GM18511 (cell line): Measurements from ENCODE around the gene CFAP300.

Experiments
- ATAC-seq: cut with Tn5 transposase; IDR thresholded peaks from one replicate; pipeline ENCODE4 v1.9.1; 2021; ENCODE audit warnings: mild to moderate bottlenecking, moderate library complexity; ENCODE audit not compliant: unreplicated experiment

Gene CFAP300

DNA sequence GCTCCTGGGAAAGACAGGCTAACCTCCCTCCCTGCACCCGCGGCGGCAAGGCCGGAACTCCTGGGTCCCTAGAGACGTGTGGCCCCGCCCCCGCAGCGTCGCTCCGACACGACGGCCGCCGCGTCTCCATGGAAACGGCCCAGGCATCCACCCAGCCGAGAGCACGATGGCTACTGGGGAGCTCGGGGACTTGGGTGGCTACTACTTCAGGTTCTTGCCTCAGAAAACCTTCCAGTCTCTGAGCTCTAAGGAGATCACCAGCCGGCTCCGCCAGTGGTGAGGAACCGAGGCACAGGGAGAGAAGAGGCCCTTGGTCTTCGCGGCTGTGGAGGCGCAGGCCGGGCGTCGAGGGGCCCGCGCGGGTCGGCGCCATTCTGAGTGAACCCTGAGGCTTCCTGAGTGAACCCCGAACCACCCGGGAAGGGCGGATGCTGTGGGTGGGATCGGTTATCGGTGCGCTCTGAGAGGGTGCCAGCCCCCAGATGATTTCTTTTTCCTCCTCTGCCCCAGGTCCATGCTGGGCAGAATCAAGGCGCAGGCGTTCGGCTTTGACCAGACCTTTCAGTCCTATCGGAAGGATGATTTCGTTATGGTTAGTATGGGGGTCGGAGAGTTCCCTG, at the start of gene CFAP300:
CFAP300 (plus strand) TSS at position 133 of the 620 bp plus-strand sequence; CDS start at position 167, 34 bp downstream.
- no peak for ATAC-seq

DNA sequence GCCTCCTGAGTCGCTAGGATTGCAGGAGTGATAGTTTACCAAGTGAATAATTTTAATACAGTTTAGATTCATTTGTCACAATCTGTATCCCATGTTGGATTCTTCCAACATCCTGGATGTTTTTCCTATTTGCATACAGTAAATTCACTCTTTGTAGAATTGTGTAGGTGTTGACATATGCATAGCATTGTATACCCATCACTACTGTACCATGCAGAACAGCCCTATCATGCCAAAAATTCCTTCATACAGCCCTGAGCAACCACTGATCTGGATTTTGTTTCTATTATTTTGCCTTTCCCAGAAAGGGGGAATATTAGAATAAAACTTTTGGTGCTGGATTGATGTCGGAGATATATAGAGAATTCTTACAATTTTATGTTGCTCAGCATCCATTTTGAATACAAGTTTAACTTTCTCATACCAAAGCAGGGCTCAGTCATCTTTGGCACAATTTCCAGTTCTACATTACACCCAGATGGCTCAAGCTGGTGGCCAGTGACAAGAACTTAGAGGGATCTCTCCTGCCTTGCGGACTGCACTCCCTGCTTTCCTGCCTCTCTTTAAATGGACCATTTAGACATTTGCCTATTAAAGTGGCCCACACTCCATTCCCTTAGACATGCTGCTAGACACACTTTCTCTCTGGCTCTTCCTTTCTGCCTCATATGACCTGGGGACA, 45.4 kb upstream of the CFAP300 start:
- ATAC-seq, result no peak

DNA sequence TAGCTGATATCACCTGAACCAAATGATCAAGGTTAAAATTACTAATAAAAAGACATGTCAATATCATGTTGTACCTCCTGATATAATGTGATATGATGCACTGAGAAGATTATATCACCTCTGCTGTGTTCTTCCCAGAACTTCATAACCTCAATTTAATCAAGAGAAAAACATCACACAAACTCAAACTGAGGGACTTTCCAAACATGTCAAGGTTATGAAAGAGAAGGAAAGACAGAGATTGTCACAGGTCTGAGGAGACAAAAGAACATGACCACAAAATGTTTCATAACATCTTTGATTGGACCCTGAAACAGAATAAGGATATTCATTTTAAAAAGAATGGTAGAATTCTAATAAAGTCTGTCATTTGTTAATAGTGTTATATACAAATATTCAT, 43.0 kb upstream of the CFAP300 start:
- ATAC-seq, result no peak

DNA sequence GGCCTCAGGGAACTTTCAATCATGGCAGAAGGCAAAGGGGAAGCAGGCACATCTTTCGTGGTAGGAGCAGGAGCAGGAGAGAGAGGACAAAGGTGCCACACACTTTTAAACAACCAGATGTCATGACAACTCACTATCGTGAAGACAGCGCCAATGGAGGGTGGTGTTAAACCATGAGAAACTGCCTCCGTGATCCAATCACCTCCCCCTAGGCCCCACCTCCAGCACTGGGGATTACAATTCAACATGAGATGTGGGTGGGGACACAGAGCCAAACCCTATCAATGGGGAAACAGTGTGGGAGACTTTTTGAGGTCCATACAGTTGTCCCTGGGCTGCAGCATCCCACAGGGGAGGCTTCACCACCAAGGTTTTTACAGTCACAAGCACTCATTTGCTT, 41.9 kb upstream of the CFAP300 start:
- ATAC-seq, result no peak

DNA sequence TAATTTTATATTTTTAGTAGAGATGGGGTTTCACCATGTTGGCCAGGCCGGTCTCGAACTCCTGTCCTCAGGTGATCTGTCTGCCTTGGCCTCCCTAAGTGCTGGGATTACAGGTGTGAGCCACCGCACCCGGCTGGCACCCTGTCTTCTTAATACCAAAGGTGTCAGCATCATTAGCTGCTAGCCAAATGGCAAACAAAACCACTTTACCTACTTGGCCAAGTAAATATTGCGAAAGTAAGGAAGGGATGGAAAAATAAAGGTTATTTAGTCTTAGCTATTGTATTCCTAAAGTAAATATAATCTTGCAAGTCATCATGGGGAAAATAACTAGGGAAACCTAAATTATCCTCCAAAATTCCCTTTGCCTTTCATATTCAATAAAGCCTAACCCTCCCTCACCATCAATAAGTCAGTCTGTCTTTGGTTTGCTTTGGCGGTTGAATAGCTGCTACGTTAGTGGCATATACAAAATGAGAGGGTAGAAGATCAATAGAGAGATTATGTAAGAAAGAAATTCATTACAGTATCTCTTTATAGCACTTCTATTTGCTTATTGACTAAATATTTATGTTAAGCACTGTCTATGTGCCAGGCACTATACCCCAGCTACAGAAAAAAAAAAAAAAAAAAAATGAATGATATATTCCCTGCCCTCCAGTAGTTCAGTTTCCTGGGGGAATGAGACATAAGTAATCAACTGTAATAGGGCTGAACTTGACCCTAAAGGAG, 40.2 kb upstream of the CFAP300 start:
- no peak for ATAC-seq

DNA sequence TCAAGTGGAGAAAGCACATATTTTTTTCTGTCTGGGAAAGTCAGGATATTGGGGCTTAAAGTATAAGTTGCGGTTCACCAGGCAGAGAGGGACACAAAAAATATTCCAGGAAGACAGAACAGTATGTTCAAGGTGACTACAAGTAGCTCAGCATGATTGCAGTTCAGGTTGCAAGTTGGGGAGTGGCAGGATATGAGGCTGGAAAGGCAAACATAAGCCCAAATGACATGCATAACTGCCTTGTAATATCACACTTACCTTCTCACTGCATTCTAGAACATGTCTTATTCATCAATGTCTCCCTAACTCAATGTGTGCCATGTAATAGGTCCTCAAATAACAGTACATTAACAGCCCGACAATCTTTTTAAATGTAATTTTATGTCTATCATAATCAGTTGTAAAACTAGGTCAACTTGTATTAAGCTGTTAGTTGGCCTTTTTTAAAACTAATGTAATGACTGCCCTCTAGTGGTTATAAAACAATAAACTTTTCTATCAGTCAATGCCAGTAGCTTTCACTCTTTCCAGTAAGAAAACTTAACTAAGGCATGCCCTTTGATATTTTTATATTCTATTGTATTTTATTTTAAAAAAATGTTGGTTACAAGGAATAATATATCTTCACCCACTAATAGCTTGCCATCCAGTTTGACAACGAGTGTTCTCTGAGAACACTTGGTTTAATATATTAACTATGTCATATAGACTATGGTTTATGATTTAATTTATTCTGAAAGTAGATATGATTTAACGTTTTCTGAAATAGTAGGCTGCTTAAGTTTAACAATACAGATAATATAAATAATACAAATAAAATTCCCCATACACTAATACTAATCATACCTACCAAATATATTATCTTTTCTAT, 39.4 kb upstream of the CFAP300 start:
- ATAC-seq, result peak; percentile 88

DNA sequence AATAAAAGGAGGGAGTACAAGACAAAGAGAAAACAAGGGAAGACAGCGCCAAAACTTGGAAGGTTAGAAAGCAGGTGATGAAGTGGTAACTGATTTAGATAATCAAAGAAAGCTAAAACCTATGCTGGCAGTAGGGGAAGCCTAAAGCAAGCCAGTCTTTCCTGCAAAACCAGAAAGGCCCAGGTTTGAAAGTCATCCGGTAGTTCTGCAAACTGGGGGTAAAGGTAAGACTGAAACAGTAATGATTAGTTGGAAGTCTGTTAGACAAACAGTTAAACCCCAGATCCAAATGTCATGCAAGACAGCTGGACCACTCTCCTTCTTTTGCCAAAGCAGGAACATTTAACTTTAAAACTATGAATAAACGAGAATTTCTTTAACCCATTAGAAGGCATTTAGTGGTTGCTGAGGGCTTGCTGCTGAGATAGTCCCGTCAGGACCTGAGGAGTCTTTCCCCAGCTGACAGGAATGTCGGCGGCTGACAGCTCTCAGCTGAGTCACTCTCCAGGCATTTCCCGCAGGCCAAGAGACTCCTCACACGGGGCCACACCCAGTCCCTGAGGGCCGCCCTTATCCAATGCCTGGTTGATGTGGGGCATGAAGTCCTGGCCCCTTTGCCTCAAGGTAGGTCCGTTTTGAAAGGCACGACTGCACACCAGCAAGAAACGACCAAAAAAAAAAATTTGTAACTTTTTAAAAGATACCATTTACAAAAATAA, 36.3 kb upstream of the CFAP300 start:
- ATAC-seq, result no peak

DNA sequence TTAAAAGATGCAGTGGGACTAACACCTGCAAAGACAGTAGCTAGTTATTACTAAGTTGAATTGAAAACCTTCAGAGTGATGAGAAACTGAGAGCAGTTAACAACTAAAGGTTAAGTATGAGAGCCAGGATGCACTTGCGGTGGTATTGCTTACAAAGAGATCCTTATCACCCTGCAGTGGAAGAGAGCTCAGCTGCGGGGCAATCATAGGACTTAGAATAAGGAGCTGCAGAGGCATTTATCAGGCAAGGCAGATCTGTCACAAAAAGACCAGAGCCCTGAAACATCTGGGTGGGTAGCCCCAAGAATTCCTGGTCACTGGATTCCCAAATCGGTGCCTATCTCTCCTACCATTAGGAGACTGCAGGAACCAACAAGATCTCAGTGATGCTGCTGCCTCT, 34.3 kb upstream of the CFAP300 start:
- ATAC-seq, result no peak

DNA sequence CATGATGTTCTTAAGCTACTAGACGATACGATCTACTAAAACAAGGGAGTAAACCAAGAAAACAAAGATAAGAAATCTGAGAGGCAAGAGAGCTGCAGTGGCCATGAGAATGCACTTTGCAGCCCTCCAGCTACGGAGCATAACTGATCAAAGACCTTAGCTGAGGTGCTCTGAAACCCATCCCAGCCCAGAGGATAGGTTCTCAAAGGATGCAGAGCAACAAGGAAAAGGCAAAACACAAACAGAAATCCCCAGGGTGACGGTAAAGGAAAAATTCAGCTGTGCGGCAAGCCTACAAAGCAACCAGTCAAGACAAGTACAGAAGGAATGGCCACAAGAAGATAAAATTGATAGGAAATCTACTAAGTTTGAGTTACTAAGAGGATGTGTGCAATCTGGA, 32.5 kb upstream of the CFAP300 start:
- ATAC-seq, result no peak

DNA sequence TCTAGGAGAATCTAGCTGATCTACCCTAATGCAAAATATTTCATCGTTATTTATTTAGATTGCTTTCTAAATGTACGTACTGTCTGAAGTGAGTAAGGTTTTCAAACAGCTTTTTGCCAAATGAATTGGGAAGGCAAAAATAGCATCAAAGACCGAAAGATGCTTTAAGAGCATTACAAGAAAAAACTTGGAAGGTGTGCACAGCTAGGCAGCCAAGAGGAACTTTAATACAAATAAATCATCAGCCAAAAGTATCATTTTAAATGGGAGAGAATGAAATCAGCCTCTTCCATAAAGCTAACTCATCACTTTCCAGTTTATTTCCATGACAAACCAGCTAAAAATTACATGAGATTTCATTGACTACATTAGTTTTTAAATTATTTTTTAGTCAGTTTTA, 30.2 kb upstream of the CFAP300 start:
- no peak for ATAC-seq

DNA sequence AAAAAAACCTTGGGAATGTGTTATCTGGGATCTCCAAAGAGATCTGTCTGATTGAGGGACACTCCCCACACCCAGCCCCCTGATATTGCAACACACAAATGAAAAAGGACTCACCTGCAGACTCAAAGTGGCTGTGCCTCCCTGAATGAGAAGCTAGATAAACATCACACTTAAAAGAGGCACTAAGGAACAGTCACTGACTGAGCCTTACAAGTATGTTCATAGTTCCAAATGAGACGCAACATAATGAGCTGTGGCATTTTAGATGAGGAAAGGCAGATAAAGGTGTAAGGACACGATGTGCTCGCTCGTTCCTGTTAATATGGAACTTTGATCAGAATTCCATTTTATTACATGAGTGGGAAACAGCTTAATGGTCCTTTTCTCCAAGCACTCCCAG, 21.0 kb upstream of the CFAP300 start:
- ATAC-seq, result no peak

DNA sequence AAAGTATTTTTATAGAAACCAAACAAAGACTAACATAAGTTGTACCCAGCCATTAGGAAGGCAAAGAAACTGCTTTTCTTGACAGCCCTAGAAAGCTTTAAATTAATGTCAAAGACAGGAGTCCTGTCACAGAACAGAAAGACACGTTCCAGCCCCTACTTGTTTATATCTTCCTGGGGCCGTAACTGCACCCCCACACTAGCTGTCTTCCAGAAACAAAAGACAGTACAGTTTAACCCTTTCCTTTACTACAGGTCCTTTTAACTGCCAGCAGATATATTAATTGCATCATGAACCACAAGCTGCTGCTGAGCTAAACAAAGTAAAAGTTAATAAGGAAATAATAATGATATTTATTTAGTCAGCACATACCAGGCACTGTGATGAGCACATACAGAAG, 20.3 kb upstream of the CFAP300 start:
- no peak for ATAC-seq

DNA sequence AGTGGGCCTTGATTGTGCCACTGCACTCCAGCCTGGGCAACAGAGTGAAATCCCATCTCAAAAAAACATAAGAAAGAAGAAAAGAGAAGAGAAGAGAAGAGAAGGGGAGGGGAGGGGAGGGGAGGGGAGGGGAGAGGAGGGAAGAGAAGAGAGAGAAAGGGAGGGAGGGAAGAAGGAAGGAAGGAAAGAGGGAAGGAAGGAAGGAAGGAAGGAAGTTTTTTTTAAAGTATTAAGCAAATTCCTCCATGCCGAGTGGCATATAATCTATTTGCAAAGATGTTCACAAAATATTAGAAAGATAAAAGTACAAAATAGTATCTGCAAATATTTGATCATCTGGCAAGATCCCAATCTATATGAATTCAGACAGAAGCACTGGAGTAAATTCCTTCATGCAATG, 10.5 kb upstream of the CFAP300 start:
- no peak for ATAC-seq

DNA sequence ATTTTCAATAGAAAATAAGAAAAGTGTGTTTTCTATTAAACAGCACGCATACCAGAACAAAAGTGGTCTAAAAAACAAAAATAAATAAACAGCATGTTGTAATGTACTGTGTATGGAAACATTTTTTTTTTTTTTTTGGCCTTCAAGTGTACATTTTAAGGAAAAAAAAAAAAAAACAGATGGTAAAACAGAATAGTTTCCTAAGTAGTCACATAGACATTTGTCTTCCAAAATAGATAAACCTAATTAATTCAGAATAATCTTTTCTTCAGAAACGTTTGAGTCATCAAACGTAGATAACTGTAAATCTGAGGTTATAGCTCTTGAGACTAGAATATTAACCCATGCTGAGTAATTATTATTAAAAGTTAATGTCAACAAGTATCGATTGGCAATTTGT, 396 bp upstream of the CFAP300 start:
- ATAC-seq, result no peak

DNA sequence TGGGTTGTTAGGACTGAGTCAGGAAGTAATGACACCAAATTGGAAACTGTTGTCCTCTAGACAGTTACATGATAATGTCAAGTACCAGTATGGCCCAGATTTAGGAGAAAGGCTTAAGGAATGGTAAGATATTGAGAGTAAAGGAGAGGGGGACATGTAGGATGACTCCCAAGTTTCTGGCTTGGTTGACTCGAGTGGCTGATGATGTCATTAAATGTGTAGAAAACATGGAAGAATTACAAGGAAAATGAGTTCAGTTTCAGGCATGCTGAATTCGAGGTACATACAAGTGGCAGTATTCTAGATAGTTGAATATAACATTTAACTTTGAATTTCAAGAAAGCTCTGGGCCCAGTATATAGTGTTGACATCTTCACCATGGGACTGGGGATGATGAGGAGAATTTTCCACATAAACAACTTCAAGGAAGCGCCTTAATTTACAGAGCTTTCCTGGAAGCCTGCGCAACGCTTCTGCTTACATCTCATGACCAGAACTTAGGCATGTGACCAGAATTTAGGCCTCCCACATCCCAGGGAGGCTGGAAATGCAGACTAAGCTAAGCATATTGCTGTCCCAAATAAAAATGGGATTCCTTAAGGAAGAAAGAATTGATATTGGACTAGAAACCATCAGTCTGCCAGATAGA, 3.8 kb downstream of the CFAP300 start:
- ATAC-seq, result no peak

DNA sequence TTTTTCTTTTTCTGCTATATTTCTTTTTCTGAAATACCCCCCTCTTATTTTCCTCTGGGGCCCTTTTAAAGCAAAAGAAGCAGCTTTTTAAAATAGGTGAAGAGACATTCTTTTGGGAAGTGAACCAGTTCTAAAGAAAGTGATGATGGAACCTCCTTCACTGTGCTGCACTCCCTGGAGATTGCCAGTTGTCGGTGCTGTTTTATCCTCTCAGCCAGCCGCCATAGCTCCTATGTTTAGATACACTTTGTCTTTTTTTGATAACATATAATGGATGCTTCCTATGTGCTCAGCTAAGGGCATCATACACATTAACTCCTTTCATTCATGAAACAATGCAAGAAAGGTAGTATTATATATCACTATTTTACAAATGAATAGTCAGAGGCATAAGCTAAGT, 14.0 kb downstream of the CFAP300 start:
- ATAC-seq, result no peak

DNA sequence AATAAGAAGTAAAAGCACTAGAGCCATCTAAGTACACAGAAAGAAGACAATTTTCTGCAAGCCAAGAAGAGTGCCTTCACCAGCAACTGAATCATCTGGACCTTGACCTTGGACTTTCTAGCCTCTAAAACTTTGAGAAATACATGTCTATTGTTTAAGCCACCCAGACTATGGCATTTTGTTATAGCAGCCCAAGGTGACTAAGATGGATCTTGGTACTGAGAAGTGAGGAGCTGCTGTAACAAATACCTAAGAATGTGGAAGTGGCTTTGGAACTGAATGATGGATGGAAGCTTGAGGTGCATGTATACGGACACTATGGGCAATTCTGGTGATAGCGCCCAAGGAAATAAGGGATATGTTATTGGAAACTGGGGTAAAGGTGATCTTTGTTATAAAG, 14.9 kb downstream of the CFAP300 start:
- no peak for ATAC-seq

DNA sequence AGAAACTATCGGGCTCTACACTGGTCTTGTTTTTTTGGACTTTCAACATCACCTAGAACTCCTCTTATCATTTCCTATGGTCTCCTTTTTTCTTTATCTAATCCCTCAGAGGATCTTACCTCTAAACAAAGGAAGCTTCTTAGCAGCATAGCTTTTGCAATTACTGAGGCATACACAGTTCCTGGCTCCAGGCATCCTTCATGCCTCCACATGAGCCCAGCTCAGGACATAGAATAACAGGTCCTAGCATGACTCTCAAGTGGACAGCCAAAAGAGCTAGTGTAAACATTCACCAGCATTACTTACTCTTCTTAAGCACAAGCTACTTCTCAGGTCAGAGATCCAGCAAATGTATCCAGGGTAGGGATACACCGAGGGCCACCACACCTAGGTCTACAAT, 17.1 kb downstream of the CFAP300 start:
- no peak for ATAC-seq

DNA sequence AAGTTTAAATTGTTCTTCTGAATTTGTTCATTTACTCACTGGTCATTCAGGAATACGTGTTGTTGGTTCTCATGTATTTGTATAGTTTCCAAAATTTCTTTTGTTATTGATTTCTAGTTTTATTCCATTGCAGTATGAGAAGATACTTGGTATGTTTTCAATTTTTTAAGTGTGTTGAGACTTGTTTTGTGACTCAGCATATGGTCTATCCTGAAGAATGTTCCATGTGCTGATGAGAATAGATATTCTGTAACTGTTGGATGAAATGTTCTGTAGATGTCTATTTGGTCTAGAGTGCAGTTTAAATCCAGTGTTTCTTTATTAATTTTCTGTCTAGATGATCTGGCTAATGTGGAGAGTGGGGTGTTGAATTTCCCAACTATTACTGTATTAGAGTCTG, 23.5 kb downstream of the CFAP300 start:
- no peak for ATAC-seq
